Measurements from ENCODE around the gene SLC12A1.

SLC12A1 gene

GRCh38 chr15:48352474-48353072, 146.5 kb downstream of the SLC12A1 start (continued):
- TF ChIP-seq ARNTL (CRISPR knock-in tag; IDR thresholded peaks at IDR 0.05; ENCODE audit: borderline replicate concordance, low read depth) (no peak), OSR1 (CRISPR knock-in tag; IDR thresholded peaks at IDR 0.05) (no peak), ZNF70 (CRISPR knock-in tag; IDR thresholded peaks at IDR 0.05) (no peak), ISL1 (CRISPR knock-in tag; IDR thresholded peaks at IDR 0.05) (no peak)
